Epithelial cell of proximal tubule (primary cell): ENCODE data around the gene TYMS. TPM values are rescaled to one million over a fixed set of nuclear protein-coding genes. Genes with fewer than 3 reads are reported as not detected.

ENCODE experiments used
- DNase-seq: peaks from one replicate; pipeline ENCODE4 v3.0.0-alpha.2; 2011; ENCODE audit warnings: low read depth
- H3K4me3 ChIP-seq: 2 replicates; pipeline ENCODE4 v1.5.1; 2011; ENCODE audit warnings: low read depth, mild to moderate bottlenecking, low read length
- CTCF ChIP-seq: conservative IDR thresholded peaks from 2 replicates; pipeline ENCODE4 v1.5.1; 2012; ENCODE audit warnings: low read depth, mild to moderate bottlenecking, low read length
- total RNA-seq: library from RNA; depleted of rRNA; stranded (reverse); fragments of >200 nt; gene quantifications from 2 replicates; pipeline ENCODE4 v1.2.3, GENCODE V29; 2015

Gene TYMS
- total RNA-seq, 1 donor from 2014 or later, result 65.6 TPM

- no peak overlapping the region for H3K4me3 ChIP-seq
- TF ChIP-seq CTCF, result no peak
- DNase-seq, result no peak
These were observed 29.1 kb downstream of the TYMS start for GRCh38 chr18:686339-687111.

GRCh38 chr18:688323-688722 is 30.9 kb downstream of the TYMS start:
- H3K4me3 ChIP-seq, result no peak overlapping the region
- no peak for DNase-seq
- TF ChIP-seq CTCF, result no peak

GRCh38 chr18:692824-693223 is 35.4 kb downstream of the TYMS start:
- no peak for DNase-seq
- TF ChIP-seq CTCF, result no peak
- H3K4me3 ChIP-seq, result no peak overlapping the region

- no peak for TF ChIP-seq CTCF
- DNase-seq, result no peak
- no peak overlapping the region for H3K4me3 ChIP-seq
These were observed 36.2 kb downstream of the TYMS start for GRCh38 chr18:693466-694187.

- no peak overlapping the region for H3K4me3 ChIP-seq
- no peak for DNase-seq
- no peak for TF ChIP-seq CTCF
These were observed 39.6 kb downstream of the TYMS start for GRCh38 chr18:697012-697411.

GRCh38 chr18:697800-698199 is 40.3 kb downstream of the TYMS start:
- no peak for TF ChIP-seq CTCF
- no peak overlapping the region for H3K4me3 ChIP-seq
- no peak for DNase-seq
